HEK293 (cell line): ENCODE measurements around the gene ABCF1.

Experiments
- BCL6B ChIP-seq: fragments of 450-650 bp; formaldehyde crosslinking; IDR thresholded peaks from 2 replicates; pipeline ENCODE4 v1.5.1; 2017; ENCODE audit warnings: missing biosample characterization, missing genetic modification characterization
- CTCF ChIP-seq: fragments of 450-650 bp; formaldehyde crosslinking; IDR thresholded peaks from 2 replicates; pipeline ENCODE4 v1.5.1; 2016; ENCODE audit warnings: missing biosample characterization, missing genetic modification characterization
- HIC1 ChIP-seq: fragments of 450-650 bp; formaldehyde crosslinking; IDR thresholded peaks from 2 replicates; pipeline ENCODE4 v1.5.1; 2016; ENCODE audit warnings: missing biosample characterization, missing genetic modification characterization
- KLF17 ChIP-seq: fragments of 450-650 bp; formaldehyde crosslinking; IDR thresholded peaks from 2 replicates; pipeline ENCODE4 v1.5.1; 2016; ENCODE audit warnings: missing biosample characterization, missing genetic modification characterization
- KLF7 ChIP-seq: fragments of 450-650 bp; formaldehyde crosslinking; IDR thresholded peaks from 2 replicates; pipeline ENCODE4 v1.5.1; 2016; ENCODE audit warnings: missing biosample characterization, missing genetic modification characterization, borderline replicate concordance
- PRDM10 ChIP-seq: fragments of 450-650 bp; formaldehyde crosslinking; IDR thresholded peaks from 2 replicates; pipeline ENCODE4 v1.5.1; 2016; ENCODE audit warnings: missing biosample characterization, missing genetic modification characterization
- REPIN1 ChIP-seq: fragments of 450-650 bp; formaldehyde crosslinking; IDR thresholded peaks from 2 replicates; pipeline ENCODE4 v1.5.1; 2017; ENCODE audit warnings: missing biosample characterization, missing genetic modification characterization, low read depth
- ZBTB11 ChIP-seq: fragments of 450-650 bp; formaldehyde crosslinking; conservative IDR thresholded peaks from 2 replicates; pipeline ENCODE4 v1.5.1; 2016; ENCODE audit warnings: low read depth, missing biosample characterization, missing genetic modification characterization
- ZBTB20 ChIP-seq: fragments of 450-650 bp; formaldehyde crosslinking; IDR thresholded peaks from 2 replicates; pipeline ENCODE4 v1.5.1; 2016; ENCODE audit warnings: missing biosample characterization, missing genetic modification characterization
- ZFP37 ChIP-seq: fragments of 450-650 bp; formaldehyde crosslinking; IDR thresholded peaks from 2 replicates; pipeline ENCODE4 v1.5.1; 2016; ENCODE audit warnings: missing biosample characterization, missing genetic modification characterization
- ZNF112 ChIP-seq: fragments of 450-650 bp; formaldehyde crosslinking; IDR thresholded peaks from 2 replicates; pipeline ENCODE4 v1.5.0; 2017; ENCODE audit warnings: missing biosample characterization, missing genetic modification characterization
- ZNF274 ChIP-seq, 2 experiments: fragments of 200-500 bp in 1 of 2; fragments of 450-650 bp in 1 of 2; sonication (Bioruptor generic) in 1 of 2; formaldehyde crosslinking in 1 of 2; IDR thresholded peaks; 2 replicates each; pipeline versions ENCODE4 v1.5.1 to v1.6.1; 2014 to 2016; ENCODE audit warnings: borderline replicate concordance in 1 of 2, inconsistent platforms in 1 of 2, low read length in 1 of 2, missing biosample characterization in 1 of 2, missing genetic modification characterization in 1 of 2
- ZNF335 ChIP-seq: fragments of 450-650 bp; formaldehyde crosslinking; conservative IDR thresholded peaks from 2 replicates; pipeline ENCODE4 v1.5.1; 2016; ENCODE audit warnings: missing biosample characterization, missing genetic modification characterization
- ZNF354C ChIP-seq: fragments of 450-650 bp; formaldehyde crosslinking; IDR thresholded peaks from 2 replicates; pipeline ENCODE4 v1.5.1; 2016; ENCODE audit warnings: missing biosample characterization, missing genetic modification characterization, low read depth, borderline replicate concordance
- ZNF398 ChIP-seq: fragments of 450-650 bp; formaldehyde crosslinking; IDR thresholded peaks from 2 replicates; pipeline ENCODE4 v1.5.1; 2017; ENCODE audit warnings: missing biosample characterization, missing genetic modification characterization
- ZNF449 ChIP-seq: fragments of 450-650 bp; formaldehyde crosslinking; IDR thresholded peaks from 2 replicates; pipeline ENCODE4 v1.5.1; 2017; ENCODE audit warnings: missing biosample characterization, mild to moderate bottlenecking, missing genetic modification characterization, moderate library complexity
- ZNF473 ChIP-seq: fragments of 450-650 bp; formaldehyde crosslinking; IDR thresholded peaks from 2 replicates; pipeline ENCODE4 v1.5.1; 2017; ENCODE audit warnings: missing biosample characterization, missing genetic modification characterization
- ZNF558 ChIP-seq: fragments of 450-650 bp; formaldehyde crosslinking; IDR thresholded peaks from 2 replicates; pipeline ENCODE4 v1.5.1; 2016; ENCODE audit warnings: missing biosample characterization, missing genetic modification characterization
- ZNF561 ChIP-seq: fragments of 450-650 bp; IDR thresholded peaks from 2 replicates; pipeline ENCODE4 v1.5.1; 2018; ENCODE audit warnings: missing biosample characterization, missing genetic modification characterization, borderline replicate concordance

Gene ABCF1

GRCh38 chr6:30616811-30617564, 45.7 kb downstream of the ABCF1 start, which contains the start of gene PPP1R10 (continued):
- no peak for TF ChIP-seq ZBTB20
- peak; percentile 86 for TF ChIP-seq ZBTB11 (tag by site-specific recombination)
- TF ChIP-seq ZNF398 (tag by site-specific recombination): peak; percentile 69
- no peak for TF ChIP-seq HIC1
- TF ChIP-seq ZNF335: no peak
- TF ChIP-seq BCL6B (tag by site-specific recombination): no peak
- TF ChIP-seq KLF17 (tag by site-specific recombination): peak; percentile 86
- TF ChIP-seq ZNF112: no peak
- no peak for TF ChIP-seq PRDM10
- TF ChIP-seq ZFP37 (tag by site-specific recombination): peak; percentile 90
- no peak for TF ChIP-seq ZNF274 (IDR thresholded peaks at IDR 0.05; ENCODE audit: low read length)
- TF ChIP-seq ZNF274 (tag by site-specific recombination; IDR thresholded peaks at IDR 0.05; ENCODE audit: borderline replicate concordance): no peak
- TF ChIP-seq ZNF449 (tag by site-specific recombination): peak; percentile 85
- peak; percentile 74 for TF ChIP-seq ZNF558
- no peak for TF ChIP-seq ZNF473 (tag by site-specific recombination)
- TF ChIP-seq CTCF: 0 out of 2 replicates have a peak, but pooled peaks have one; percentile 17
- TF ChIP-seq REPIN1 (tag by site-specific recombination): no peak
- peak; percentile 98 for TF ChIP-seq KLF7 (tag by site-specific recombination)
- TF ChIP-seq ZNF354C (tag by site-specific recombination): no peak
- peak; percentile 89 for TF ChIP-seq ZNF561 (tag by site-specific recombination)
